Lower lobe of right lung (tissue), 2 donors: ENCODE results near the gene SLC25A47. TPM values are rescaled to one million over a fixed set of nuclear protein-coding genes. Genes with fewer than 3 reads are reported as not detected.
"Not testable (repeated sequence)": the region's sequence is repeated elsewhere in the genome, so short reads cannot be mapped to it uniquely, and the experiment has no call there.

Experiments used
- ATAC-seq, 2 donors: fragments of 200-7000 bp; cut with Tn5 transposase; one replicate each; pipeline ENCODE4 v1.9.1; 2020 to 2022; ENCODE audit warnings: mild to moderate bottlenecking in 2 of 2, moderate library complexity in 2 of 2
- DNase-seq: peaks from one replicate; pipeline ENCODE4 v3.0.0-alpha.2; 2020
- H3K27ac ChIP-seq: fragments of 200-600 bp; one replicate; pipeline ENCODE4 v1.8.0; 2022
- H3K27me3 ChIP-seq: fragments of 200-600 bp; one replicate; pipeline ENCODE4 v1.8.0; 2022; ENCODE audit warnings: low read depth
- H3K36me3 ChIP-seq: fragments of 200-600 bp; one replicate; pipeline ENCODE4 v1.8.0; 2022; ENCODE audit warnings: mild to moderate bottlenecking
- H3K4me1 ChIP-seq: fragments of 200-600 bp; one replicate; pipeline ENCODE4 v1.8.0; 2022
- H3K4me3 ChIP-seq: fragments of 200-600 bp; one replicate; pipeline ENCODE4 v1.8.0; 2022; ENCODE audit warnings: mild to moderate bottlenecking
- H3K9me3 ChIP-seq: fragments of 200-600 bp; one replicate; pipeline ENCODE4 v1.8.0; 2022
- CTCF ChIP-seq: fragments of 200-600 bp; IDR thresholded peaks from one replicate; pipeline ENCODE4 v1.8.0; 2022; ENCODE audit warnings: antibody characterized with exemption, mild to moderate bottlenecking
- intact Hi-C: fragments of 100-400 bp; cut with DNase I; formaldehyde crosslinking; loops from one replicate; pipeline ENCODE4 v1.11.0; 2022
- total RNA-seq: library from RNA; stranded (reverse); fragmentation: NEBNext Ultra II Directional; extraction: Animal tissue kit (Norgen Biotek cat#: 25700); gene quantifications from one replicate; pipeline ENCODE4 v1.2.1, GENCODE V29; 2021
- donor health status: DM: no; HTN: yes; CAD: no; lungs with severe emphysema.

Gene SLC25A47
- total RNA-seq, 1 donor from 2014 or later: not detected

DNA sequence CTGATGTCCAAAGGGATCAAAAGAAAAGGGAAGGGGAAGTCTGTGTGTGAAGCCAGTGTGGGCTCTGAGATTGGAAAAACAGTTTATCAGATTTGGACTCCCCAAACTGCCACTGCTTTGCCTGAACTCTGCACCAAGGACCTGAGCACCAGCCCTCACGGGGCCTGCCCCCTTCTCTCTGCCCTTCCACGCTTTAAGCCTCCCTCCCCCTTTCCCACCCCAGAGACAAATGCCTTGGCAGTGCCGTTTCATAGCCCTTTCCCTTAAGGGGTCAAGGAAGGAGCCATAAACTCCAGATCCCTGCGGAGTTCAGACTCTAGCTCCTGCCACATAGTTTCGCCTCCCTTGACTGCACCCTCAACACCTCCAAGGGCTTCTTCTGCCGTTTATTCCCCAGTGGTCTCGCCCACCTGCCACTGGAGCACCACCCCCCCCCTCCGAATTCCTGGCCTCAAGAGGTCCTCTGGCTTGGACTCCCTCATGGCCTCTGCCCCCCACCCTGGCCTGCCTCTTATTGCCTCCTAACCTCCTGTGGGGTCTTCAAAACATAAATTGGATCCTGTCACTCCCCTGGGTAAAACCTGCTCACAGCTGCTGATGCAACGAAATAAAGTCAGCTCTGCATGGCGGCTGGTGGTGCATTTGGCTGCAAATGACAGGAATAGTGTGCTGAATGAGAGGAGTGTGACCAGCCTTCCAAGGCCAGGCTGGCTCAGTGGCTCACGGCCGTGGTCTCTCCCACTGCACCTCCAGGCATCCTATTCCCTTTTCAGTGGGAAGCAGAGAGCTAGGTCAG is 35.7 kb upstream of the SLC25A47 start:
- ATAC-seq (no peak), DNase-seq (no peak)
- H3K4me1 ChIP-seq: peaks cover 24% of the 10 kb centered on the region
- H3K27ac ChIP-seq: no peak overlapping the region
- H3K27me3 ChIP-seq: no peaks in the 10 kb centered on the region
- intact Hi-C loops: no loop called here
- peaks cover 30% of the 10 kb centered on the region for H3K36me3 ChIP-seq
- no peak for TF ChIP-seq CTCF
- H3K9me3 ChIP-seq: no peaks in the 10 kb centered on the region
- no peak overlapping the region for H3K4me3 ChIP-seq

DNA sequence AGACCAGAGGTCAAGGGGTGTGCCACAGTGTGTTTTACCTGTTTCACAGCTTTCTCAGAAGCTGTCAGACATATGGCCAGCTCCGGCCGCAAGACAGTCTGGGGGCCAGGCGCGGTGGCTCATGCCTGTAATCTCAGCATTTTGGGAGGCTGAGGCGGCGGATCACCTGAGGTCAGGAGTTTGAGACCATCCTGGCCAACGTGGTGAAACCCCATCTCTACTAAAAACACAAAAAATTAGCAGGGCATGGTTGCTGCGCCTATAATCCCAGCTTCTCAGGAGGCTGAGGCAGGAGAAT is 35.2 kb upstream of the SLC25A47 start:
- H3K9me3 ChIP-seq, H3K27ac ChIP-seq, DNase-seq, H3K4me3 ChIP-seq, H3K27me3 ChIP-seq, ATAC-seq, intact Hi-C loops: not testable (repeated sequence)
- H3K36me3 ChIP-seq: peaks cover 31% of the 10 kb centered on the region
- peaks cover 19% of the 10 kb centered on the region for H3K4me1 ChIP-seq

GRCh38 chr14:100288382-100289185 is 34.6 kb upstream of the SLC25A47 start:
- H3K4me1 ChIP-seq: peaks cover 16% of the 10 kb centered on the region
- H3K27me3 ChIP-seq: no peaks in the 10 kb centered on the region
- no peak for ATAC-seq
- no peaks in the 10 kb centered on the region for H3K9me3 ChIP-seq
- no peak overlapping the region for H3K4me3 ChIP-seq
- no peak for DNase-seq
- no peak for TF ChIP-seq CTCF
- peaks cover 31% of the 10 kb centered on the region for H3K36me3 ChIP-seq
- no peak overlapping the region for H3K27ac ChIP-seq
- intact Hi-C loops: no loop called here

GRCh38 chr14:100289916-100290606 is 33.1 kb upstream of the SLC25A47 start:
- intact Hi-C loops: no loop called here
- no peak for ATAC-seq
- H3K27ac ChIP-seq: no peak overlapping the region

DNA sequence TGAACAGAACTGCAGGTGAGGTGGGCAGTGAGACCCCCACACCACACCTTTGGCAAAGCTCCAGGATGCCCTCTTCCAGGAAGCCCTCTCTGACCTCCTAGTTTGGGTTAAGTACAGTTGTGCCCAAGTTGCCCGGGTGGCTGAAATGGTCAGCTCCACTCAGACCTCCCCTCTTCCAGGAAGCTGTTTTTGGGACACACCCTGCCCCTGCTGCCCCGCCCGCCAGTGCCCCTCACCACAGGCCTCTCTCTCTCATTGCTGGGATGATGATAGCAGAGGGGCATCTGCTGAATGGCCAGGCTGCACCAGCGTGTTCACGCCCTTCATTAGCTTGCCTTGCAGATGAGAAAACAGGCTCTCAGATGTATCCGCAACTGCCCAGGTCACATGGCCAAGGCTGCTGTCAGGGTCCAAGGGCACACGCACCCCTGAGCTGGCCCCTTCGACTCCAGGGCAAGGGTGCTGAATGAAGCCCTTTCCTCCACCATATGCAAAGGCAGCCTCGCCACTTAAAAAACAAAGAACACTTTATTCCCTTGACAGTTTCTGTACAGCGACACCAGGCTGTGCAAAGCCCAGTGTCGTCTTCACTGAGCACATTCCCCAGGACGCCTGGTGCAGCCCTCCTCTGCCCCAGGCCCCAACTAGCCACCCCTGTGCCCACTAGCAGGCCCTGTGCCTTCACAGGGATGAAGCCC is 32.4 kb upstream of the SLC25A47 start:
- Histone ChIP-seq H3K4me3 (no peak overlapping the region), H3K4me1 (peaks cover 3% of the 10 kb centered on the region), H3K27me3 (no peaks in the 10 kb centered on the region), H3K36me3 (peaks cover 31% of the 10 kb centered on the region), H3K9me3 (no peaks in the 10 kb centered on the region), H3K27ac (no peak overlapping the region)
- DNase-seq (no peak), ATAC-seq (no peak)
- no peak for TF ChIP-seq CTCF
- intact Hi-C loops: no loop called here

More at GRCh38 chr14:100289916-100290606, 33.1 kb upstream of the SLC25A47 start:
- peaks cover 31% of the 10 kb centered on the region for H3K36me3 ChIP-seq
- DNase-seq: no peak
- peaks cover 5% of the 10 kb centered on the region for H3K4me1 ChIP-seq
- TF ChIP-seq CTCF: no peak
- no peak overlapping the region for H3K4me3 ChIP-seq
- no peaks in the 10 kb centered on the region for H3K27me3 ChIP-seq
- H3K9me3 ChIP-seq: no peaks in the 10 kb centered on the region
